HG03159 (cell line): ENCODE measurements around the gene CCDC83.
"Not testable (repeated sequence)": the region's sequence is repeated elsewhere in the genome, so short reads cannot be mapped to it uniquely, and the experiment has no call there.

Experiments
- ATAC-seq: cut with Tn5 transposase; IDR thresholded peaks from one replicate; pipeline ENCODE4 v1.9.1; 2021; ENCODE audit warnings: mild to moderate bottlenecking, moderate library complexity; ENCODE audit not compliant: unreplicated experiment

CCDC83 gene

DNA sequence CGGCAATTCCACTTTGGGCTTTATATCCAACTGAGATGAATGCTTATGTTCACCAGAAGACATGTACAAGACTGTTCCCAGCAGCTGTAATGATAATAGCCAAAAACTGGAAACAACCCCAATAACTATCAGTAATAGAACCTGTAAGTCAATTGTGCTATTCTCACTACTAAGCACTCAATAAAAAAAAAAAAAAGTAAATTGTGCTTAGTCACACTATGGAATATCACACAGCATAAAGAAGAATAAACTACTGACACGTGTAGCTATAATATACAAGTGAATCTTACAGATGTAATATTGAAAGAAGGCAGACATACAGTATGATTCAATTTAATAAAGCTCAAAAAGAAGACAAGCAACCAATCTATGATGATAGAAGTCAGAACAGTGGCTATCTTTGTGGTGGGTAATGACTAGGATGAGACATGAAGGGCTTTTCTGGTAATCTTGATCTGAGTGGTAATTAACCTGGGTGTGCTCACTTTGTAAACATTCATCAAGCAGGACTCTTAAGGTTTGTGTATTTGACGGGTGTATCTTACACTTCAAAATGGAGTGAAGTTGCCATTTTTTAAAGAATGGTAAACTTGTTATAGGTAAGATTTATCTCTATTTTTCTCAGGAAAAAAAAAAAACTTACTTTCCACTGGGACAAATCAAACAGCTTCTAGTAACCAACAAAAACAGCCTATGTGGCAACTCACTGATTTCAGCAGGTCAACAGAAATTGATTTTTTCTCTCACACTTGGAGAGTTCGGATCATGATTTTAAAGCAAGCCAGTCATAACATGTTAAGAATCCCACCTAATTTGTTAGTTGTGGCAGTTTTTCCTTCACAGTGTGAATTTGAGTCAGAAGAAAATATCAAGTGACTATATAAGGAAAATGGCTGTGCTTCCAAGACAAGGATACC is 84.2 kb downstream of the CCDC83 start:
- ATAC-seq: no peak

- ATAC-seq: peak; percentile 71
Observed at GRCh38 chr11:85941380-85941973, 86.3 kb downstream of the CCDC83 start.

DNA sequence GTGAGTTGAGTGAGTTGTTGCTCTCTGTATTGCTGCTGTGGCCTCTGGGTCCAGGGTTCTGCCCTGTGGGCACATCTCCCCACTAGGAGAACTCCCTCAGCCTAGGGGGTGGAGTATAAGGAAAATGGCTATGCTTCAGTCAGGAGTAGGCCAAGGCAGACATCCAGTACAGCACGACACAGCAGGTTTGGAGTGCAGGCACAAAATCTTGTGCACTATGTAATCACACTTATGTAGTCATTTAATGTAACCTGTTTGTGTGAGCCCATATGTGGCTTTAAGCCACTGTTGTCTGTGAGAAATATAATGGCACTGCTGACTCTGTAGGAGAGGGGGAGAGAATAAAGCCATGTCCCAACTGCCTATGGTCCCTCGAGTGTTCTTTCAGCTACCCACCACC is 90.1 kb downstream of the CCDC83 start:
- ATAC-seq: no peak

GRCh38 chr11:85945788-85946187 is 90.6 kb downstream of the CCDC83 start:
- no peak for ATAC-seq

DNA sequence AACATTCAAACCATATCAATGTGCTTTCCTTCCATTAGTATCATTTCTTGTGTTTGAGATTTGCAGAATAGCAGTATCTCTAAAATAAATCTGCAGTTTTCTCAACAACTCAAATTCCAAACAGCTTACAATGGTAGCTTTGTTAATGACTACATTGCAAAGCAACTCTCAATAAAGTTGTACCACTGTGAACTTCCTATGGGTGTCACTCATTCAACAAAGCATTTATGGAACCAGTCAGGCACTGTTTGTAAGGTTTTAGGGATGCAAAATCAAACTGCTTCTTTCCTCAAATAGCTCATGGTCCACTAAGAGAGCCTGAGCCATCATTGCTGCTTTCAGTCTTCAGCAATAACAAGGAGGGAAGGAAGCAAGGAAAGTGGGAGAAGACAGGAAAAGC is 91.0 kb downstream of the CCDC83 start:
- ATAC-seq: no peak

GRCh38 chr11:85947431-85948272 is 92.5 kb downstream of the CCDC83 start:
- ATAC-seq: no peak

DNA sequence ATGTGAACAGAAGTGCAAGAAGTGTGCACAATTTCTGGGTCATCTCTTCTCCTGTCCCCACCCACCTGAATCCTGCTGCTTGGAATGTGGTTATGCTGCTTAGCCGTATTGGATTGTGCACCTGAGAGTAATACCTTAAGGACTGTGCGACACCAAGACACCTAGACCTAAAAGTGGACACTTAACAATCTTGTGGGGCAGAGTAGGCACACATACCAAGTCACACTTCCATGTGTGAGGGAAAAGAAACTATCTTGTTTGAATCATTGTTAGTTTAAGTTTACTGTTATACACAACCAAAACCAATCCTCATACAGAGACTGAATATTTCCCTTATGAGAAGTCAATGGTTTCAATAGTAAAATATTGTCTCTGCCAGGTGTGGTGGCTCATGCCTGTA is 93.7 kb downstream of the CCDC83 start:
- no peak for ATAC-seq

DNA sequence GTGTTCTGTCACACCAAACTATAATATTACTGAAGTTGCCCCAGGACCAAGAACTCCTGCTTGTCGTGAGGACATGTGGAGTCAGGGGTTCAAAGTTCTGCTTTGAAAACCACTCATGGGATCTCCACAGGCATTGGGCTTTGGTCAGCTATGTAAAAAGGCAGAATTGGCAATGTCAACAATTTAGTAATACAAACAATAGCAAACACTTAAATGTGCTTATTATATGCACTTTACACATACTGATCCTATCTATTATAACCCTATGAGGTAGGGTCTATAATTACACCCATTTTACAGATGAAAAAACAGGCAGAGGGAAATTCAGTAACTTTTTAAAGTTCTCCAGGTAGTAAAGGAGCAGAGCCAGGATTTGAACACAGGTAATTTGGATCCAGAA is 94.6 kb downstream of the CCDC83 start:
- ATAC-seq: no peak

GRCh38 chr11:85950317-85951048 is 95.3 kb downstream of the CCDC83 start:
- no peak for ATAC-seq

DNA sequence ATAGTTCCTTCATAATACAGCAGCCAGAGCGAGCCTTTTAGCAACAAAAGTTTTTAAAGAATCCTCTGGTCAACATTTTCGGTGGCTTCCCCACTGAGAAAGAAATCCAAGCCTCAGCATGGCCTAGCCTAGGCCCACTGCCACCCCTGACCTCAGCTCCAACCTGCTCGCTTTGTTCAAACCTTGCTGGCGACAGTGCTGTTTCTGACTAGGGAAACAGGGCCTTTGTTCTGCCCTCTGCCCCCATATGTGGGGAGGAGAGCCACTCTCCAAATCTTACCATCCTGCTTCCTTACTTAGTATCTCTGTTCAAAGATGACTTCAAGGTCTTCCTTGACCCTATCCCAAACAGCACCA is 95.8 kb downstream of the CCDC83 start:
- no peak for ATAC-seq

GRCh38 chr11:85951428-85952107 is 96.4 kb downstream of the CCDC83 start:
- ATAC-seq: no peak

- ATAC-seq: not testable (repeated sequence)
Observed at GRCh38 chr11:85952108-85952485, 96.9 kb downstream of the CCDC83 start.

- no peak for ATAC-seq
Observed at GRCh38 chr11:85953491-85954143, 98.4 kb downstream of the CCDC83 start.

DNA sequence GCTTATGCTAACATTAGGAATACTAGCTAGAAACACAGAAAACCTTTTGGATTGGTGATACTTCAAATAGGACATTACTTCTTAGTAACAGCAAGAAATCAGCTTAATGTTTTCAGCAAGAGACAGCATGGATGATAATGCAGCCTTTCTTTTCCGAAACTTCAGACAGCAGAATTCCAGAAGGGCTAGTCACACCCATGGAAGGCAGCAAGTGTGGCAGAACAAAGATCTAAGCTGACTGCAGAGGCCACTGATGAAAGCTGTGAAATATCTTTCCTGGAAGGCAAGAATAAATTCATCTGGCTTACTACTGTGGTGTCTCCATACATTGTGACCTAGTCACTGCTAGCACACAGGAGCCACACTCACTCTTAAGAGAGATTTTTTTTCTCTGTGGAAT is 100.3 kb downstream of the CCDC83 start:
- no peak for ATAC-seq

GRCh38 chr11:85960678-85961077 is 105.5 kb downstream of the CCDC83 start:
- no peak for ATAC-seq

DNA sequence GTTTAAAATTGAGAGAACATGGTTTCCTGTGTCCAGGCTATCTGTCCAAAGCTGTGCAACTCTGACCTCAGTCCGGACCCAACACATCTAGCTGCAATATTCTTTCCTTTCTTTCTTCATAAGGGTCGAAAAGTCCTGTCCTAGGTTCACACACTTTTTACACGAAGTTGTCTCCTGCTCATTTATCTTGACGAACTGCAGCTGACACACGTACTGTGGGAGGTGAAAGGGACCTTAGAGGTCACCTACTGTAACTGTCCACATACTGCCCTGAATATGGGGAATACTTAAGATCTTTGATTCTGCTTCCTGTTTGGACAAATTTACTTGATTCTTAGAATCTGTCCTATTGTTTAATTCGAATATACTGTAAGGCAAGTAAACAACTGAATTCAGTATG is 105.9 kb downstream of the CCDC83 start:
- ATAC-seq: no peak

DNA sequence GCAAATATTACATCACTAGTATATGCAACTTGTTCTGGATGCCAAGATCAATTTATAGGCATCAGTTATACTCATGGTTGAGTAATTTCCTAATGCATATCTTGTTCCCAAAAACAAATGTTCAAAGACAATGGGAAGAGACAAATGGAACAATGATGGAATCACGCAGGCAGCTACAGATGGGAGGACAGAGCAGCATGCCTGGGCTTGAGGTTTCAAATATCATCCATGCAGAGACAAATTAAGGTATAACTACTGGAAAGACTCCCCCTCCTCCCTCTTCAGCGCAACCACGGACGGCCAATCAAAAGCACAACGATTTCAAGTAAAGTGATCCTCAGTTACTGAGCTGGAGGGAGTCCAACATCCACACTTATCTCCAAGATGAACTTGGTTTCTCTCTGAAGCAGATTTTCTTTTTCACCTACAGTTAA is 106.8 kb downstream of the CCDC83 start:
- no peak for ATAC-seq

- no peak for ATAC-seq
Observed at GRCh38 chr11:85965202-85965601, 110.0 kb downstream of the CCDC83 start.

DNA sequence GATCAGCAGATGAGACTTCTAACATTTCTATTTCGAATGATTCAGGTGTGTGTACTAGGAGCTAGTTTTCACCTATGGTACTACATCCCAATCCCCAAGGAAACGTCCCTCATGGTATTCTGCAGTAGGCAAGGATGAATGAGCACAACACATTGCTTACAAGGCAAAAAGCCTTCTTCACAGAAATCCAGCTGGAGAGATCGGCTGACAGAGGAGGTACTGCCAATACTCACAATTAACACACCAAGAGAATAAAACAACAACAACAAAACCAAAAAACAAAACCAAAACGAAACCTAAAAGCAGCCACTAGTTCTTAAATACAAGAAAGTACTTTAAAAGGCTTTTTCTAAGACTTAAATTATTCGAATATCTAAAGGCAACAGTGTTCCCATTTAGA is 112.3 kb downstream of the CCDC83 start:
- ATAC-seq: no peak
